Measurements from ENCODE around the gene ITGA2B. TPM values are rescaled to one million over a fixed set of nuclear protein-coding genes. Genes with fewer than 3 reads are reported as not detected.

ITGA2B gene
- total RNA-seq, 1 experiment from 2014 or later: 0.29 TPM

Other genes starting within 250 kb of the ITGA2B start
- gene HROB, start 247.7 kb downstream of the ITGA2B start, total RNA-seq (2014; rRNA removed; shearing (Covaris generic)): 10.1 and 10.2 TPM in 2 replicates
- not detected in 2 replicates for gene ASB16, start 218.9 kb downstream of the ITGA2B start, total RNA-seq (2014; rRNA removed; shearing (Covaris generic))
- gene TMUB2, start 202.7 kb downstream of the ITGA2B start, total RNA-seq (2014; rRNA removed; shearing (Covaris generic)): 22.6 and 42.6 TPM in 2 replicates
- 62.6 and 67.4 TPM in 2 replicates for gene ATXN7L3, start 189.8 kb downstream of the ITGA2B start, total RNA-seq (2014; rRNA removed; shearing (Covaris generic))
- 63.6 and 80.0 TPM in 2 replicates for gene UBTF, start 170.0 kb downstream of the ITGA2B start, total RNA-seq (2014; rRNA removed; shearing (Covaris generic))
- gene SLC4A1, start 121.5 kb downstream of the ITGA2B start, total RNA-seq (2014; rRNA removed; shearing (Covaris generic)): not detected in 2 replicates
- gene RUNDC3A, start 81.0 kb downstream of the ITGA2B start, total RNA-seq (2014; rRNA removed; shearing (Covaris generic)): not detected in 2 replicates
- gene SLC25A39, start 64.8 kb downstream of the ITGA2B start, total RNA-seq (2014; rRNA removed; shearing (Covaris generic)): 129 and 159 TPM in 2 replicates
- gene GRN, start 44.3 kb downstream of the ITGA2B start, total RNA-seq (2014; rRNA removed; shearing (Covaris generic)): 190 and 246 TPM in 2 replicates
- 6.9 and 8.6 TPM in 2 replicates for gene FAM171A2, start 25.8 kb downstream of the ITGA2B start, total RNA-seq (2014; rRNA removed; shearing (Covaris generic))
- 5.6 and 22.7 TPM in 2 replicates for gene GPATCH8, start 113.8 kb upstream of the ITGA2B start, total RNA-seq (2014; rRNA removed; shearing (Covaris generic))
- 17.5 and 21.9 TPM in 2 replicates for gene FZD2, start 167.8 kb upstream of the ITGA2B start, total RNA-seq (2014; rRNA removed; shearing (Covaris generic))